Muscle of back (tissue), 11 donors: Measurements from ENCODE around the gene FOXA1. TPM values are rescaled to one million over a fixed set of nuclear protein-coding genes. Genes with fewer than 3 reads are reported as not detected.

ENCODE experiments used
- DNase-seq, 3 donors: peaks; one replicate each; pipeline versions ENCODE4 v3.0.0 to v3.0.0-alpha.2; 2013
- polyA plus RNA-seq, 10 donors: library from polyadenylated mRNA; unstranded; fragments of 120-200 nt; gene quantifications; one replicate each; pipeline ENCODE4 v1.2.1, GENCODE V29; 2013; ENCODE audit not compliant: insufficient read length in 10 of 10

The FOXA1 gene
- polyA plus RNA-seq, 10 donors, result 0.07 to 0.29 (median 0.18) TPM; not detected in 1

DNA sequence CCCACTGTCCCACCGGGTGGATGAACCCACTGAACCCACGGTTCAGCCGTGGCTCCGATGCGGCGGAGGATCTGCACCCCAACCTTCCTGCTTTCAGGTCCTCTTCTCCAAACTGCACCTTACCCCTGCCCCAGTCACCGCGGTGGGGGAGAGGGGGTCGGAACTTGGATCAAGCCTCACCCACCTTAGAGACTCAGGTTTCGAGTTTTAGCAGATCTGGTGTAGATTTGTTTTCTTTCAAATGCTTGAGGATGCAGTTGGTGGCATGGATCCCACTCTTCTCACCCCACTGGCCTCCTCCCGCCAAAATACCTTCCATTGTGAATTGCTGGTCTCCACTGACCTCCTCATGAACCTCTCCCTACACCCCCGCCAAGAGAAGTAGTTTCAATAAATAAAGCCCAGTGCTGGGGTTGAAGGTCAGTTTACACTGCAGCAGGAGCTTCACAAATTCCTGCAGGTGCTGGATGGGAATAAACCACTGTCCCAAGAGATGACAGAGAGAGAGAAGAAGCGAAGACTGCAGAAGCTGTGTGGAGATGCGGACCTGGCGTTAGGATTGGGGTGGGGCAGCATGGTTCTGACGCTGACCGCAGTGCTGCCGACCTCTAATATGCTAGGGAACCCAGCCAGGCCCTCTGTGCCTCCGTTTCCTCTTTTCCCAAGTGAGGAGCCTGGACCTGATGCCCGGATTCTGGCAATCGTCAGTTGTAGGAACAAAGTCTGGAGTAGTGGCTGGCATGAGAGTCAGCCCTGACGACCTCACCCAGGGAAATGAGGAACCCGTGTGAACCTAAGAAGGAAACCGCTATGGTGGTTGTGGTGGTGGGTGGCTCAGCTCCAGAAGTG is 7.8 kb upstream of the FOXA1 start:
- no peak for DNase-seq

DNA sequence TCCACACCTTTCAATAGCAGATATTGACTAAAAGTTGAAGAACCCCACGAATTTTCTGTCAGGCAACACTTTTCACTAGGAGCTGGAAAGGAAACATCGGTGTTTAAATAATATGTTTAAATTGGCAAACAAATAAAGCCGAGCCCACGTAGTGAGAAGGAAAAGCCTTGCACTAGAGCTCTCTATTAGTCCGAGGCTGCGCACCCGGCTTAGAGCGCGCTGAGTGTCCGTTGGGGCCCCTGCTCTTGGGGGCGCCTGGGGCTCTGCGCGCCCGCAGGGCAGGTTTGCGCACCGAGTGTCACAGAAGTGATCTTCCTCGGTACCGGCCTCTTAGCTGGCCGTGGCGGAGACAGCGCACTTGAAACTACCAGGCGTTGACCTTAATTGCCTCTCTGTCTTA is 6.8 kb upstream of the FOXA1 start:
- DNase-seq, result no peak

DNA sequence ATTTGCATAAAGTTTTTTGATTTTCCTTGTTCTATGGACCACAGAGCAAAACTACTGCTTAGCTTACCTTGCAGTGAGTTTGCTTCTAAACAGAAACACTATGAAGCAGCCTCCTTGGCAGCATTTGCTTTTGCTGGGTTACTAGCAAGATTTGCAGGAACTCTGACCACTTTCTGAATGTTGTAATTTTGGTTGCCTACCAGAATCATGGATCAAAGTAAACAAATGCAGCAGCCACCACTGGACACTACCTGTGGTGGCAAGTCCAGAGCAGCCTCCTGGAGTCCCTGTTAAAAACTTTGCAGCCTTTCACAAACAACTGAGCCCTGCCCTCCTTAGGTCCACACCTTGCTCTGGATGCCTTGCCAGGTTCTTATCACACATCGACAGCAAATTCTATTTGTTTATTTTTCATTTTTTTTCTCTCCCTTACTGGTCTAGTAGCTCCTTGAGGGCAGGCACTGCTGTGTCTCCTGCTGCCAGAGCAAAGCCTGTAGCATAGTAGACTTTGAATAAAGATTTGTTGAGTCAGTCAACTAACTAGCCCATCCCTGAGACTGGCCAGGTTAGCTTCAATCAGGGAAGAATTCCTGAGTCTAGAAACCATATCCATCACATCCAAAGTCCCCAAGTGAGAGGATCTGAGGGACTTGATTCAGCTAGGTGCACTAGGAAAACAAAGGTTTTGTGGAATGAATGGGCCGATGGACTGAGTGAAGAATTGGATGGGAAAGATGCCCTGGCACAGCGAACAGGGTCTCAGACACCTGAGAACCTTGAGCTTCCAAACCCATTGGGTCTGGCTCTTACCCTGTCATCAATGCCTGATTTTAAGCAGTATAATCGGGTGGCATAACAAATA is 6.1 kb upstream of the FOXA1 start:
- DNase-seq, result no peak

DNA sequence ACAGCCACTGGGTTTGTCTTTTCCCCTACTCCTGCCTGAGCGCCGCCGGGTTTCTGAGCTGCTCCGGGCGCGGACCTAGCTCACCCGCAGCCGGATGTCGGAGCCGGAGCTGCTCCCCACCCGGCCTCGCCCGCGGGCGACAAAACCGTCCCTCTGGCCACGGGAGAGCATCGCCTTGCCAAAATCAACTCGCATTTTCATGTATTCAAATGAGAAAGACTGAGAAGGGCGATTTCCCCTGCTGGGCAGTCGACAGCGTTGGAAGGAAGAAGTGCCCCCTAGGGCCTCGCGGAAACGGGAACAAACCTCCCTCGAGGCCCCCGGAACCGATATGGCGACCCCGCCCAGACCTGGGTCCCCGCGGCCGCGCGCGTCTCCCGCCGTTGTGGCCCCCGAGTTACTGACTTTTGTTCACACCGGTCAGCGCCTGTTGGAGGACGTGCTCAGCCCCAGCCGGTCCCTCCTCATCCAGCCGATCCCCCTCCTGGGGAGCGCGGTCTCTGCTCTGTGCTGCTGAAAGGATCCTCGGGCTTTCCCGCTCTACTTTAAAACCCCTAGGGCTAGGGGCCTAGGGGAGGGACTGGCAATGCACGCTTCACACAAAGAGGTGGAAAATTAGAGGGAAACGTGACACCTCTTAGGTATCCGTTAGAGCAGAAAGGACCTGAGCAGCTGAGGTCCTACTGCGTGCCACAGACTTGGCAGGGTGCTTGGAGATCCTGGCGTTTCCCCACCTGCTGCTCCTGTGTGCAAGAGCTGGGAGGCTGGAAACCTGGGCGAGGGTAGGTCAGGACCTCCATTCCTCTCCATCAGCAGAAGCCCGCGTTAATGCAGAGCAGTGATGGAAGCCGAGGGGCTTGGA is 4.7 kb upstream of the FOXA1 start:
- peak in 1 of 3 donors; percentile 52 for DNase-seq

DNA sequence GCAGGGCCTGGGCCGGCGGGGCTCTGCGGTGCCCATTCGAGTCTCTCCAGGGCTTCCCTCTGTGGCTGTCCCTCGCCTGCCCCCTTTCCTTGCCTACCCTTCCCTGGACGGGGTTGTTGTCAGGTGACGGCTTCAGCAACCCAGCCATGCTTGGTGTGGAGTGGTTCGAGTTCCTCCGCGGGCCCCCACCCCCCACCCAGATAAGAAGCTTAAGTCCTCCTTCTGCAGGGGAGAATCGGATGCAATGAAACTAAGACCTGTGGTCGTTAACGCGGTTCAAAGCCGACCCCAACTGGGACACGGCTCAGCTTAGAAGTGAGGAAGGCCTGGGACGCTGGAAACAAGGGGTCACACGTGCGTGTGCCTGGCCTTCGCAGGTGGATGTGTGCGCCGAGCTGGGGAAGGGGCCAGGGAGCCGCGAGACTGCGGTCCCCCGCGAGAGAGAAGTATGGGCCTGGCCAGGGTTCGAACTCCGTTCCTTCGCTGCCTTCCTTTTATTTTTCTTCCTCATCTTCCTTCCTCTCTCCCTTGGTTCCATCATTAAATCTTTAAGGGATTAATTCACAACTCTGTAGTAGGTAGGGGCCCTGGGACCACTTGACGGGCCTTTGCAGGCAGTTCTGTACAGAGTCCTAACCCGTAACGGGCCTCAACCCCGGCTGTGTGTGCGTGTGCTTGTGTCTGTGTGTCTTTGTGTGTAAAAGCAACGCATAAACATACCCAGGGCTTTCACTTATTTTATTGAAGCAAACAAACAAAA is 3.9 kb upstream of the FOXA1 start:
- DNase-seq, result peak in 1 of 3 donors; percentile 19

DNA sequence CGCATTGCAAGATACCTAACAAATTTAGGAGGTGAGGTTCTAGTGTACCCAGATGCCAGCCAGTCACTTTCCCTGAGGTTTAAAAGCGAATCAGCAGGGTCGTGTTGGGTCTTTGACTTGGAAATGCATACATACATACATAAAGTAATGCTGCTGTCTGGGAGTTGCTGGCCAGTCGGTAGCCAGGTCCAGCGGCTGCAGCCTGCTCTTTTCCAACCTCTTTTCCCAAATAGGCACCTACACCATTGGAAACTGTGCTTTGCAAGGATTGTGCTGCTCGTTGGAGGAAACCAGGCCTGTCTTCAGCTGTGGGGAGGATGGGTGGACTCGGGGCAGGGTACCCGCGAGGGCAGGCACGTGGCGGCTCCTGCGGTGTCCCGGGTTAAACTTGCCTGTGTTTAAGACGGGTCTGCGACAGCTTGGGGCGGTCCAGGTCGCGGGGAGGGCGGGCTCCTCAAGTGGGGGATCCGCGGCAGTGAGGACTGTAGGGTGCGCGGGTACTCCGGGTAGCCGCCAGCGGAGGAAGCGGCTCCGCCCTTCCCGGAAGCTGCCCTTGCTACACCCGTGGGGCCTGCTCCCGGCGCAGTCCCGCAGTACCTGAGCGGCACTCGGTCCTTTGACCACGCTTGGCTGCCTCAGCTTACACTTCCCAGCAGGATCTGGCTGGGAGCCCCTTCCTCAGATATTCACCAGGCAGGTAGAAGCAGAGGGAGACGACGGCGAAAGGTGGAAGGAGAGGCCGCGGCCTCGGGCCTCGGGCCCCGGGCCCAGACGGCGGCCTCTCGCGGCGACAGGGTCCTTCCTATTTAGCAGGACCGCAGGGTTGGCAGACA is 3.1 kb upstream of the FOXA1 start:
- DNase-seq, result peak in 1 of 3 donors; percentile 34

DNA sequence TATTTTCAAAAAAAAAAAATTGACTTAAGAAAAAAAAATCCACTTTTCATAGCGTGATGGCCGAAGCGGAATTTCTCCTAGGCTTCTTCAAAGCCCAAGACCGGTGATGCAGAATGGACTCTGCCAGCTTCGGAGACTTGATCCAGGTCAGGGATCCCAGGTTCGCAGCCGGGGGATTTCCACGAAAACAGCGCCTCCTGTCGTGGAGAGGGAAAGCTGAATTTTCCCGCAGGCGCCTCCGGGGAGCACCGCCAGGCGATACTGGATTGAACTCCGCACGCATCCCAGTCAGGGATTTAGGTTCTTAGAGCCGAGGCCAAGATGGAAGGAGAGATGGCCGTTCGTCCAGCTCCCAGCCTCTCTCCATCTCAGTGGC is 2.5 kb upstream of the FOXA1 start:
- peak in 1 of 3 donors; percentile 33 for DNase-seq

DNA sequence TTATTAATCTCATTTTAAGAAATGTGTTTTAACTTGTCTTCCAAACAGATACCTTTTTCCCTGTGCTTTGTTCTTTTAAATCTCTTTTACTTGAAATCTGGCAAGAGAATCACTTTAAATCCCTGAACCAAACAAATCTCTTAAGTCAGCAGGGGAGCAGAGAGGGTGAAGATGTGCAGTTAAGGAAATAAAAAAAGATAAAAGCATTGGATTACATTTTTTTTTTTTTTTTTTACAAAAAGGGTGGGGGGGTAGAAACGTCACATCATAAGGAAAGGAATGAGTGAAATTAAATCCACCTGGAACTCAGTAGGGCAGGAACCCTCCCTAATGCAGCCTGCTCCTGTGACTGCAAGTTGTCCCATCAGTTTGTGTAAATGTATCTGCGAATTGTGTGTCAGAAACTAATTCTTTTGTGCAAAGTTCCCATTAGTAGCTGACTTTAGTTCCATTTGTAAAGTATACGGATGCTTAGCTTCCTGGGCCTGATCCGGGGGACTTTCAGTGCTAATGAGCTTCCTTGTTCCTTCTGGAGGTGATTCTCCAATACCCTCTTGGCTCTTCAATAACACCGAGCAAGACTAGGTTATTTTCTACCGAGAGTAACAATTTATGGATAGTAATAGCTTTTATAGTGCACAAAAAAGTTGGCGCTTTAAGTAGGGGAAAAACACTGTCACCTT is 1.9 kb upstream of the FOXA1 start:
- peak in 1 of 3 donors; percentile 32 for DNase-seq

DNA sequence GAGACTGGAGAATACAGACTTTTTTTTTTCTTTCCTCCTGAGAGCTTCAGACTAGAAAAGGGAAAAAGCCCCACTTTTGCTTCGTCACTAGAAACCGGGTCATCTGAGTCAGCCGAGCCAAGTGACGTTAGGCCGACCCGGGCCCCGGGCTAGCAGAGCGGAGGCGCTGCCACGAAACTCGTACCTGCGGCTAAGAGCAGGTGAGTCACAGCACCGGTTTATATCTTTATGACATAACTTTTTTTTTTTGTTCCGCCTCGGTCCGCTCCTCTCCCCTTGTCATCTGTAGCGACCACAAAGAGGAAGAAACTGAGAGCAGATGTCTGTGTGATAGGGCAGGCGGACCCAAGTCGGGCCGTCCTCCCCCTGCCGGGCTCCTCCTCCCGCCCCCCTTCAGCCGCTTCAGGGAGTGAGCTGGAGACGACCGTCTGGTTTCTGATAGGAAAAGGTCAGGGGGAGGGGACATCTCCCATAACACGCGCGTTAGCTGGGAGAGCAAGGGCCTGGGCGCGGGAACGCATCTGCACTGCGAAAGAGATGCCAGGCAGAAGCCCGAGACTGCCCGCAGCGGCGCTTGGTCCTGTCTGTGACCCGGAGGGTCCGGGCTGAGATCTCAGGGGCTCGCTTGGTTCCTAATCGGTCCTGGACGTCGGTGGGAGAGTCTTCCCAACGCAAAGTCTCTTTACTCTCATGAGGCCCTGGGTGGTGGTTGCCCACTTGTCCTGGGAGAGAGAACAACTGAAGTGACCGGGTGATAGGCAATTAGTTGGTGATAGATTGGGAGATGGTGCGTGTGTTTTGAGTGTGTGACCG is 966 bp upstream of the FOXA1 start:
- DNase-seq, result peak in 1 of 3 donors; percentile 41

DNA sequence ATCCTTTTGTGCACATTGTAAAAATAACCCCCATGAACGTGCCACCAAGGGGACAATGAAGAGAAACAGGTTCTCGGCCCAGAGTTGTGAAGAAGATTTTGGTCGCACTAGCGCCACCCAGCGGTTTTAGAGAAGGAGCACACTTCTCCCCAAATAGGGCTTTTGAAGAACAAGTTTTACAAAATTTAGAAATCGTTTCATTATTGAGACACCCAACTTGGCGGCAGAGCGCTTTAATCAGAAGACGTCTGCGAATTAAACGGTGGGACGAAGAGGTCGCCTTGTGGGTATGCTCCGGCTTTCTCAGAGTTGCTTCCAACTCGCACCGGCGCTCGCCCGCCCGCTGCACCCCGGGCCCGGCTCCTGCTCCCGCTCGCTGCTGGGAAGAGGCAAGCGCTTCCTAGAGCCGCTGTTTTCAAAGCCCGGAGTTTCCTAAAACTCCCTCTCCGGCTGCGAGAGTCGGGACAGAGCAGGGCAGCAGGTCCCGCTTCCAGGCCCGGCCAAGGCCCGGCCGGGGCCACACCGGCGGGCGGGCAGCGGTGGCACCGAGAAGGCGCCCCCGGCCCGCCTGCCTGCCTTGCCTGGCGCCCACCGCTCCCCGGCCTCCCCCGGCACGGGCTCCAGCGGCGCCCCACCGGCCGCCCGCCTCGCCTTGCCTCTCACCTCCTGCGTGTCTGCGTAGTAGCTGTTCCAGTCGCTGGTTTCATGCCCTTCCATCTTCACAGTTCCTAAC is 645 bp downstream of the FOXA1 start:
- peak; percentile 79 to 87 (median 82) for DNase-seq

DNA sequence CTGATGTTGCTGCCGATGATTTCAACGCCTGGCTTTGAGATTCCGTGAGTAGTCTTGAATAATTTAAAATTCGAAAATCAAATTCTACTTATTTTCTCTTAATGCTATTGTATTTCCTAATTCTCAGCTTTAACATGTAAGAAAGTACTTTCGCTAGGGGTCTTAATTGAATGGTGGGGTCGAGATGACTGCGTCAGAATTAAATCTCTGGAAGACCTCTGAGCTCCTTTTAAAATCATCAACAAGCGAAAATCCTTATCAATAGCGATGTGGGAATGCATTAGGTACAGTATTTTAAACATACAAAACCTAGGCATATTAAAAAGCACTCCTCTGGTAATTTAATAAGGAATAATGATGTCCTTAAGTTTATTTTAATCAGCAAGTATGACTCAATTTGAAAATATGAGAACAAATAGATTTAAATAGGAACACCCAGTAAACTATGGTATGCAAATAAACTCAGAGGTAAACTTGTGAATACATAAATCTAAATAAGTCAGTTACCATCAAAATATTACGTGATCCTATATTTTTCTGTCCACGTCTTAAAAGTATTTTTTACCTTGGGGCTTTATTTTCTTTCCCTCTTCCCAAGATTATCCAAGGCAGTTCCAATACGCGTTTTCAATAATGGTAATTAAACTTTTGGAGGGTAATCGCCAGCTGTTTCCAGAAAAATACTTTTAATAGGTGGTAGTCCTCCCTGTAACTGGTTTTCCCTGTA is 1.4 kb downstream of the FOXA1 start:
- peak in 1 of 3 donors; percentile 41 for DNase-seq

DNA sequence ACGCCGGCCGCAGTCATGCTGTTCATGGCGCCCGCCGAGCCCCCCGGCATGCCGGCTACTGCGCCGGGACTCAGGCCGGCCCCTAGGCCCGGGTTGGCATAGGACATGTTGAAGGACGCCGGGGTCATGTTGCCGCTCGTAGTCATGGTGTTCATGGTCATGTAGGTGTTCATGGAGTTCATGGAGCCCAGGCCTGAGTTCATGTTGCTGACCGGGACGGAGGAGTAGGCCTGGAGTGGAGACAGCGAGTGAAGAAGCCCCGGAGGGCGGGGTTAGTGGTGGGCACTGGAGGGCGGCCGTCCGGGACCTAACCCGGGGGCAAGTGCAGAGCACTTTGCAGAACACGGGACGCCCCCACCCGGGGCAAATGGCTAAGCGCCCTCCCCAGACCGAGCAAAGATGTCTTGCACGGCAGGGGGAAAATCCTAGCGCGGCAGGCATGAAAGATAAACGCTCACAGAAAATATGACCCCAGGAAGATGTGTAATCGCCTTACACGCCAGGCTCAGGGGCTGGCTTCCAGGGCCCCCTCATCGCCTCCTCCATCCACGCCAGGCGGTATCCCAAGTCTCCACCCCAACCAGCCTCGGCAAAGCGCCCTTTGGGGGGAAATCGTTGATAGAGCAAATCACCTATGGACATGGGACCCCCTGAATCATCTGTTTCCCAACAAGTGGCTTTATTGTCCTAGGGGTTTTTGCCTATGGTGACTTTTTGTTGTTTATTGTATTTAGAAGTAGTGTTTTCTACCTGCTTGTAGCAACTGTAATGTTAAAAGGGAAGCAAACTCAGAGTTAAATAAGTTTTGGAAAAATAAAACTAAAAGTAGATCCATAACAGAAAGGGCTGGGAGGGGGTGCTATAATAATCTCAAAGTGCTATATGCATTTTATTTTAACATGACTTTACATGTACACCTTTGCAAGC is 2.3 kb downstream of the FOXA1 start:
- DNase-seq, result peak in 1 of 3 donors; percentile 37

DNA sequence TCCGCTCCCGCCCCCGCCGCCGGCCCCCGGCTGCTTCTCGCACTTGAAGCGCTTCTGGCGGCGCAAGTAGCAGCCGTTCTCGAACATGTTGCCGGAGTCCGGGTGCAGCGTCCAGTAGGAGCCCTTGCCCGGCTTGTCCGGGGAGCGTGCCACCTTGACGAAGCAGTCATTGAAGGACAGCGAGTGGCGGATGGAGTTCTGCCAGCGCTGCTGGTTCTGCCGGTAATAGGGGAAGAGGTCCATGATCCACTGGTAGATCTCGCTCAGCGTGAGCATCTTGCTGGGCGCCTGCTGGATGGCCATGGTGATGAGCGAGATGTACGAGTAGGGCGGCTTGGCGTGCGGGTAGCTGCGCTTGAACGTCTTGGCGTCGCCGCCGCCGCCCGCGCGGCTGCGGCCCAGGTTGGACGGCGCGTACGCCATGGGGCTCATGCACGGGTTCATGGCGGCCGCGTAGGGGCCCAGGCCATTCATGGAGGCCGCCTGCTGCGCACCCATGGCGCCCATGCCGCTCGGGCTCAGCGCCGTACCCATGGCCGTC is 3.0 kb downstream of the FOXA1 start:
- peak in 1 of 3 donors; percentile 37 for DNase-seq

DNA sequence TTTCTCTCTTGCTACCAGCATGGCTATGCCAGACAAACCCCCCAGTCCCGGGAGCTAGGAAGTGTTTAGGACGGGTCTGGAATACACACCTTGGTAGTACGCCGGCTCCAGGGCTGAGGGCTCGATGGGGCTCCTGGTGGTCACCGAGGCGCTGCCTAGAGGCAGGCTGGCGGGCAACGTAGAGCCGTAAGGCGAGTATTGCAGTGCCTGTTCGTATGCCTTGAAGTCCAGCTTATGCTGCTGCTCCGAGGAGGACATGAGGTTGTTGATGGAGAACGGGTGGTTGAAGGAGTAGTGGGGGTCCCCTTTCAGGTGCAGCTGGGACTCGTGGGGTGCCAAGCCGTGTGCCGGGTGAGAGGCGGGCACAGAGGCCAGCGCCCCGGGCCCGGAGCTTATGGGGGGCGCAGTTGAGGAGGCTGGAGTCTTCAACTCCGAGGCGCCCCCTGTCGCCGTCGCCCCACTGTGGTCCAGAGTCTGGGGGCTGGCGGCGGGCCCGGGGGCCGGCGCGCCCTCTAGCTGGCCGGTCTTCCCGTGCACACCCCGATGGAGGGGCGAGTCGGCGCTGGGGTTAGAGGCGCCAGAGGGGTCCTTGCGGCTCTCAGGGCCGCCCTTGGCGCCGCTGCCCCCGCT is 3.6 kb downstream of the FOXA1 start:
- peak in 1 of 3 donors; percentile 32 for DNase-seq
